ENCODE measurements around the gene AFP. TPM values are rescaled to one million over a fixed set of nuclear protein-coding genes. Genes with fewer than 3 reads are reported as not detected.

Gene AFP
- total and polyA plus RNA-seq, 2 of the 8 experiments (the other 6 are each of a cell fraction or from before 2014, with no cell fraction given): 6.1 to 10.4 TPM

DNA sequence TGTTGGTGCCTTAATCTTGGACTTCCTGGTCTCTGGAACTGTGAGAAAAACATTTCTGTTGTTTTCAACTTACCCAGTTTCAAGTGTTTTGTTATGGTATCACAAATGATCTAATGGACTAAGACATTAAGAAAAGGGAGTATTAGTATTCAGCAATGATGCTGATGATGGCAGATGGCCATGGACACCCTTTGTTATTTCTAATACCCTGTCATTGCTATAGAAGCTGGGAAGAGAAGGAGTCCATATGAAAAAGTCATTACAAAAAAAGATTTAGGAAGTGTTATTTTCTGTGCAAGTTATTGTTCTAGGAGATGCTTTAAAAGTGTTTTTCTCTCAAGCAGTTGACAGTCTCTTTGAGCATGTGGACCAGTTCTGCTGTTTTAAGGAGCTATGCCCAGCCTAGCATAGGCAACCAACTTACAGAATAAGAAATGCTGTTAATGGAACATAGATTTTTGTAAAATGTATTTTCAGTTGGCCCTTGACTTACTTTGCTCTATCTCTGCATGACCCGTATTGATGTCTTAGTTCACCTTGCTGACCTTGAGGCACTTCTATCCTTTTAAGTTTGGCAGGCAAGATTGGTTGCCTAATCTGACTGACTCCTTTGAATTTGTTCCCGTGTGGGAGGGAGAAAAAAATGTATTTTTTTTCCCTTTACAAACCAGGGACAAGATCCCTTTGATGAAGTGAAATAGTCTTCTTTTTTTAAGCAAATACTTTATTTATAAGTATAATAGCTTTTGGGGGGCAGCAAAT lies 6.0 kb upstream of the AFP start:
- Histone ChIP-seq H3K9ac (replicated peaks in 1 of 4; ENCODE audit: extremely low read depth in 1 of 4, low read depth in 3 of 4, low read length in 3 of 4) (no peak overlapping the region), H4K8ac (ENCODE audit: extremely low read depth, insufficient read depth, low read length) (no peak overlapping the region), H3K9me3 (ENCODE audit: insufficient read depth in 2 of 2, low read depth in 1 of 2, low read length in 1 of 2) (no peaks in the 10 kb centered on the region), H3K4me1 (replicated peaks in 1 of 4; ENCODE audit: control insufficient read depth in 3 of 4, insufficient read depth in 4 of 4, low read length in 3 of 4) (no peaks in the 10 kb centered on the region), H3K27ac (ENCODE audit: low read depth, low read length) (no peak overlapping the region), H3K23ac (ENCODE audit: insufficient read length) (no peak overlapping the region), H2BK12ac (ENCODE audit: low read depth, low read length) (no peak overlapping the region), H3K79me1 (ENCODE audit: low read depth, low read length) (no peaks in the 10 kb centered on the region), H3K79me2 (ENCODE audit: control insufficient read depth in 1 of 2, insufficient read depth in 2 of 2, low read length in 2 of 2) (no peaks in the 10 kb centered on the region), H4K20me1 (replicated peaks in 1 of 2; ENCODE audit: control insufficient read depth in 1 of 2, insufficient read depth in 2 of 2, low read length in 2 of 2) (no peaks in the 10 kb centered on the region), H3K4me2 (ENCODE audit: insufficient read depth in 1 of 2, low read depth in 2 of 2, low read length in 2 of 2) (no peak overlapping the region), H2BK20ac (ENCODE audit: low read length) (no peak overlapping the region), H2BK15ac (ENCODE audit: low read length) (no peak overlapping the region), H2BK5ac (ENCODE audit: low read depth, low read length) (no peak overlapping the region), H3K36me3 (ENCODE audit: control insufficient read depth in 2 of 4, insufficient read depth in 4 of 4, low read length in 3 of 4) (no peaks in the 10 kb centered on the region), H3K27me3 (replicated peaks in 1 of 4; ENCODE audit: control insufficient read depth in 3 of 4, extremely low read depth in 1 of 4, insufficient read depth in 3 of 4, low read length in 3 of 4) (no peaks in the 10 kb centered on the region), H3K14ac (ENCODE audit: insufficient read length) (no peak overlapping the region), H4K5ac (ENCODE audit: insufficient read length, low read depth, low read length) (no peak overlapping the region), H3K18ac (ENCODE audit: extremely low read depth, low read length) (no peak overlapping the region), H3K4ac (replicated peaks; ENCODE audit: insufficient read length, low read depth, low read length) (no peak overlapping the region), H4K91ac (replicated peaks; ENCODE audit: insufficient read length, low read length) (no peak overlapping the region), H2BK120ac (replicated peaks; ENCODE audit: low read depth, low read length) (no peak overlapping the region), H3K56ac (replicated peaks; ENCODE audit: insufficient read length, low read depth, low read length) (no peak overlapping the region), H3K4me3 (ENCODE audit: extremely low read depth in 1 of 4, insufficient read depth in 2 of 4, low read depth in 3 of 4, low read length in 4 of 4) (no peak overlapping the region), H2AK5ac (ENCODE audit: low read depth, low read length) (no peak overlapping the region), H2AFZ (ENCODE audit: low read length) (no peak overlapping the region), H3K23me2 (ENCODE audit: low read depth, low read length) (no peaks in the 10 kb centered on the region)
- POLR2A ChIA-PET (ENCODE audit: partially characterized antibody): no interaction called here
- TF ChIP-seq YY1 (IDR thresholded peaks at IDR 0.05; ENCODE audit: low read depth, low read length): no peak
- TF ChIP-seq CEBPB (IDR thresholded peaks at IDR 0.05; ENCODE audit: low read depth, low read length): no peak
- TF ChIP-seq MAFK (IDR thresholded peaks at IDR 0.05; ENCODE audit: low read depth, low read length): no peak
- TF ChIP-seq USF2 (IDR thresholded peaks at IDR 0.05; ENCODE audit: low read length): no peak
- no peak for TF ChIP-seq E2F6 (IDR thresholded peaks at IDR 0.05)
- TF ChIP-seq SIN3A (conservative IDR thresholded peaks at IDR 0.05 in 1 of 2, IDR thresholded peaks at IDR 0.05 in 1 of 2; ENCODE audit: low read depth in 1 of 2, low read length in 2 of 2): no peak
- TF ChIP-seq TAF1 (IDR thresholded peaks at IDR 0.05; ENCODE audit: low read depth, low read length): no peak
- FAIRE-seq (no peak), DNase-seq (ENCODE audit: low read depth in 1 of 2, low spot score in 2 of 2) (no peak)
- CTCF ChIA-PET (ENCODE audit: partially characterized antibody): interaction anchor here (0.5 to 6.9 kb wide), 4 partner anchors 9 to 26 kb away, joined by 3 to 83 read pairs (median 7); no protein-coding TSS in a partner anchor
- 81% methylated on average over 2 of the region's 2 CpGs; no CpG with 5 or more reads in 1 of the 2 experiments for WGBS, 2 experiments (ENCODE audit: extremely low coverage in 1 of 2, insufficient coverage in 1 of 2, insufficient read length in 1 of 2, insufficient replicate concordance in 2 of 2, low coverage in 1 of 2, low lambda C conversion rate in 2 of 2, missing lambda C conversion rate in 1 of 2)
